ENCODE data around the gene FREM1.

Gene FREM1

GRCh38 chr9:14702200-14702720, 208.0 kb downstream of the FREM1 start:
- no peak for DNase-seq (ENCODE audit: low read depth in 2 of 2)

- peak in 1 of 2 donors; percentile 56 for DNase-seq (ENCODE audit: low read depth in 2 of 2)
Observed at GRCh38 chr9:14693251-14693861, 216.9 kb downstream of the FREM1 start, which contains the start of gene ZDHHC21. ZDHHC21 (minus strand) TSS chr9:14693432; CDS start chr9:14674340, 19,092 bp downstream.

- DNase-seq (ENCODE audit: low read depth in 2 of 2), result peak in 1 of 2 donors; percentile 39
Observed at GRCh38 chr9:14692470-14693250, 217.6 kb downstream of the FREM1 start.

- DNase-seq (ENCODE audit: low read depth in 2 of 2), result no peak
Observed at GRCh38 chr9:14690948-14691730, 219.1 kb downstream of the FREM1 start.

GRCh38 chr9:14687042-14687719, 223.0 kb downstream of the FREM1 start:
- no peak for DNase-seq (ENCODE audit: low read depth in 2 of 2)

GRCh38 chr9:14686168-14686567, 224.1 kb downstream of the FREM1 start:
- no peak for DNase-seq (ENCODE audit: low read depth in 2 of 2)

Measured in stimulated activated CD4-positive, alpha-beta T cell treated with anti-CD3 and anti-CD28 coated beads, Interleukin-1b, Interleukin-23, amount 100 ng/mL, for 4 hours (primary cell).